ENCODE data around the gene GNGT2. TPM values are rescaled to one million over a fixed set of nuclear protein-coding genes. Genes with fewer than 3 reads are reported as not detected.
"Not testable (repeated sequence)": the region's sequence is repeated elsewhere in the genome, so short reads cannot be mapped to it uniquely, and the experiment has no call there.

The GNGT2 gene
- polyA plus RNA-seq, 2 donors: 0.86 to 1.3 TPM

DNA sequence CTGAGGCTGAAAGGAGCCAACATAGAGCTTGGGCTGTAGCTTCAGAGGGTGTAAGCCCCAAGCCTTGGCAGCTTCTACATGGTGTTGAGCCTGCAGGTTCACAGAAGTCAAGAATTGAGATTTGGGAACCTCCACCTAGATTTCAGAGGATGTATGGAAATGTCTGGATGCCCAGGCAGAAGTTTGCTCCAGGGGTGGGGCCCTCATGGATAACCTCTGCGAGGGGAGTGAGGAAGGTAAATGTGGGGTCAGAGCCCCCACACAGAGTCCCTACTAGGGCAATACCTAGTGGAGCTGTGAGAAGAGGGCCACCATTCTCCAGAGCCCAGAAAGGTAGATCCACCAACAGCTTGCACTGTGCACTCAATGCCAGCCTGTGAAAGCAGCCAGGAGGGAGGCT lies 25.0 kb downstream of the GNGT2 start:
- H3K27ac ChIP-seq (ENCODE audit: low read depth in 2 of 2, low read length in 1 of 2); H3K9me3 ChIP-seq (ENCODE audit: control insufficient read depth in 2 of 2, insufficient read depth in 1 of 2, low read depth in 1 of 2, low read length in 1 of 2); H3K4me3 ChIP-seq (ENCODE audit: low read depth in 1 of 2, low read length in 2 of 2); H3K27me3 ChIP-seq (ENCODE audit: control insufficient read depth in 1 of 2, insufficient read depth in 2 of 2, low read length in 2 of 2); H3K36me3 ChIP-seq (ENCODE audit: control insufficient read depth in 2 of 2, insufficient read depth in 2 of 2, low read length in 1 of 2); H3K4me1 ChIP-seq (ENCODE audit: control insufficient read depth in 2 of 2, insufficient read depth in 2 of 2, low read length in 1 of 2): not testable (repeated sequence)
- 95 to 97% methylated on average over 1 of the region's 1 CpG for WGBS, 2 donors

DNA sequence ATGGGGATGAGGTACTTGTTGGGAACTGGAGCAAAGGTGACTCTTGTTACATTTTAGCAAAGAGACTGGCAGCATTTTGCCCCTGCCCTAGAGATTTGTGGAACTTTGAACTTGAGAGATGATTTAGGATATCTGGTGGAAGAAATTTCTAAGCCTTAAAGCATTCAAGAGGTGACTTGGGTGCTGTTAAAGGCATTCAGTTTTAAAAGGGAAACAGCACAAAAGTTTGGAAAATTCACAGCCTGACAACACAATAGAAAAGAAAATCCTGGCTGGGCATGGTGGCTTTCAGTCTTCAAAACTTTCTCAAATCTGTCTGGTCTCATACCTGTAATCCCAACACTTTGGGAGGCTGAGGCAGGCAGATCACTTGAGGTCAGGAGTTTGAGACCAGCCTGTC lies 25.9 kb downstream of the GNGT2 start:
- not testable (repeated sequence) for H3K27me3 ChIP-seq (ENCODE audit: control insufficient read depth in 1 of 2, insufficient read depth in 2 of 2, low read length in 2 of 2); H3K4me1 ChIP-seq (ENCODE audit: control insufficient read depth in 2 of 2, insufficient read depth in 2 of 2, low read length in 1 of 2); H3K27ac ChIP-seq (ENCODE audit: low read depth in 2 of 2, low read length in 1 of 2); H3K9me3 ChIP-seq (ENCODE audit: control insufficient read depth in 2 of 2, insufficient read depth in 1 of 2, low read depth in 1 of 2, low read length in 1 of 2); H3K4me3 ChIP-seq (ENCODE audit: low read depth in 1 of 2, low read length in 2 of 2); H3K36me3 ChIP-seq (ENCODE audit: control insufficient read depth in 2 of 2, insufficient read depth in 2 of 2, low read length in 1 of 2)

DNA sequence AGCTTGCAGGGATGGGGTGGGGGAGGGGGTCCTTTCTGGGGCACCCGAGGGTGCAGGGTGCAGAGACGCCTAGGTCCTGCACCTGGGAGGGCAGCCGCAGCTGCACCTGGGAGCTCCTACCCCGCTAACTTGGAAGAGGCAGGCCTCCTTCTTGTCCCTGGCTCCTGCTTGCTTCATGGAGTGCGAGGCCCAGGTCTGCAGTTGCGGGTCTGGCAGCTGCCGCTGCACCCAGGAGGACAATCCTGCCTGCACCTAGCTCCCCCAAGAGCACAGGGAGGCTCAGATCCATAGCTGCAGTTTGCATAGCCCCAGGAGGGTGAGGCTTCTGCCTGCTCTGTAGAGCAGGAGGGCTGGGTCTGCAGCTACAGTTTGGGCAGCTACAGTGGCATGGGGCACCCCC lies 26.6 kb downstream of the GNGT2 start:
- Histone ChIP-seq H3K36me3 (ENCODE audit: control insufficient read depth in 2 of 2, insufficient read depth in 2 of 2, low read length in 1 of 2) (no peaks in the 10 kb centered on the region), H3K27me3 (ENCODE audit: control insufficient read depth in 1 of 2, insufficient read depth in 2 of 2, low read length in 2 of 2) (no peaks in the 10 kb centered on the region), H3K9me3 (ENCODE audit: control insufficient read depth in 2 of 2, insufficient read depth in 1 of 2, low read depth in 1 of 2, low read length in 1 of 2) (peaks cover 0 to 5% of the 10 kb centered on the region in 2 donors), H3K4me1 (ENCODE audit: control insufficient read depth in 2 of 2, insufficient read depth in 2 of 2, low read length in 1 of 2) (no peaks in the 10 kb centered on the region), H3K27ac (ENCODE audit: low read depth in 2 of 2, low read length in 1 of 2) (no peak overlapping the region), H3K4me3 (ENCODE audit: low read depth in 1 of 2, low read length in 2 of 2) (no peak overlapping the region)
- 86 to 92% methylated on average over 6 to 7 of the region's 7 CpGs for WGBS, 2 donors

DNA sequence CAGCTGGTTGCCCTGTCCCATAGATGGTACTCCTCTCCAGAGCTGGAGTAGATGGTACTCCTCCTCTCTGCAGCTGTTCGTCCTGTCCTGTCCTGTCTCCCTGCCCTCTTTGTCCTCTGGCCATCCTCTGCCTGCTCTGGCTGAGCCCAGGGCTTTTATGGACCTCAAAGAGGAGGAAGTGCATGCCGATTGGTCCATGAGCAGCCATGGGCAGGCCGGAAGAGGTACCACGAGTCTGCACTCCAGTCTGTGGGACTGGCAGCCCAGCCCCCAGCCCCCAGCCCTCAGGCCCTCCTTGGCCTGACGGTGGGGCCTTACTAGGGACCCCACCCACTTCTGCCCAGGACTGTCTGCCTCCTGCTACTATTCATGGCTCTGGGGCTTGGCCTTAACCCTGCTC lies 27.0 kb downstream of the GNGT2 start:
- Histone ChIP-seq H3K4me1 (ENCODE audit: control insufficient read depth in 2 of 2, insufficient read depth in 2 of 2, low read length in 1 of 2) (no peaks in the 10 kb centered on the region), H3K36me3 (ENCODE audit: control insufficient read depth in 2 of 2, insufficient read depth in 2 of 2, low read length in 1 of 2) (no peaks in the 10 kb centered on the region), H3K4me3 (ENCODE audit: low read depth in 1 of 2, low read length in 2 of 2) (no peak overlapping the region), H3K27me3 (ENCODE audit: control insufficient read depth in 1 of 2, insufficient read depth in 2 of 2, low read length in 2 of 2) (no peaks in the 10 kb centered on the region), H3K9me3 (ENCODE audit: control insufficient read depth in 2 of 2, insufficient read depth in 1 of 2, low read depth in 1 of 2, low read length in 1 of 2) (peaks cover 0 to 5% of the 10 kb centered on the region in 2 donors), H3K27ac (ENCODE audit: low read depth in 2 of 2, low read length in 1 of 2) (no peak overlapping the region)
- 83 to 90% methylated on average over 5 of the region's 5 CpGs for WGBS, 2 donors

DNA sequence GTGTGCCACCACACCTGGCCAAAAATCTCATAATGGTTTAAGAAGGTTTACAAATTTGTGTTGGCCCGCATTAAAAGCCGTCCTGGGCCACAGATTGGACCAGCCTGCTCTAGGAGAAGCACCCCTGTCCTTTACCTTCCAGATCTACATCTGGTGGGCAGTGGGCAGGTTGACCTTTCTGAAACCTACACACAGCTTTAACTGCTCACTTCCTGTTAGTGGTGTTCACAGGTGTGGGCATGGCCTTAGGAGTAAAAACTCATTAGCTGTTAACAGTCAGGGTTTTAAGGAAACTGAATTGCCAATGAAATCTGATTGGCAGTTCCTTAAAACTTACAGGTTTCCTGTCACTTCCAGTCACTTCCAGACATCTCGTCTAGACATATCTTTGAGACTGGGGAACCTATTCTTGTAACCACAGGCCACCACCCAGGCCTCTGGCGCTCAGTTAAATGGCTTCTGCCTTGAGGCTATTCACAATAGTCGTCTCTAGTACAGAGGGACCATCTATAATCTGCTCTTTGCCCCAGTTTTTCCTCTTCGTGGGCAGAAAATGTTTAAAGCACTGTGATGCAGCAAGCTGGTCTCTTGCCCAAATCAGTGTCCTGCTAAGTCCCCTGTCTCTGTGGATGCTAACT lies 29.3 kb downstream of the GNGT2 start:
- no peak overlapping the region for H3K4me3 ChIP-seq (ENCODE audit: low read depth in 1 of 2, low read length in 2 of 2)
- H3K27me3 ChIP-seq (ENCODE audit: control insufficient read depth in 1 of 2, insufficient read depth in 2 of 2, low read length in 2 of 2): no peaks in the 10 kb centered on the region
- H3K36me3 ChIP-seq (ENCODE audit: control insufficient read depth in 2 of 2, insufficient read depth in 2 of 2, low read length in 1 of 2): no peaks in the 10 kb centered on the region
- H3K4me1 ChIP-seq (ENCODE audit: control insufficient read depth in 2 of 2, insufficient read depth in 2 of 2, low read length in 1 of 2): no peaks in the 10 kb centered on the region
- 69 to 75% methylated on average over 6 of the region's 6 CpGs for WGBS, 2 donors
- H3K27ac ChIP-seq (ENCODE audit: low read depth in 2 of 2, low read length in 1 of 2): no peak overlapping the region
- H3K9me3 ChIP-seq (ENCODE audit: control insufficient read depth in 2 of 2, insufficient read depth in 1 of 2, low read depth in 1 of 2, low read length in 1 of 2): peaks cover 3 to 11% of the 10 kb centered on the region in 2 donors

DNA sequence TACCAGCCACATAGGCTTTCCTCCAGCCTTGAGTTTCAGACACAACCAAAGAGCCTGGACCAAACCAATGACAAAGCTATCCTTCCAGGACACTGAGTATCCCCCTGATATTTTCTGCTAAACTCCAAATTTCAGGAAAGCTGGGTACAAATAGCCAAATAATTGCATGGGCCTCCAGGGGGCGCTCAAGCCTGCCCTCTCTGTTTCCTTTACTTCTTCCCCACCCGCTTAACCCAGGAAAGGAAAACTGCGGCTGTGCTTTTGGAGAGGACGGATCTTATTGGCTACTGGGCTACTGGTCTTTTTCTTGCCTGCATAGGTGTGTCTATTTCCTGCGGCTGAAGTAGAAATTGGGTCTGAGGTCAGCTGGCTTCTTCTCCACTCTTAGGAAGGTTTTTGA lies 30.1 kb downstream of the GNGT2 start:
- Histone ChIP-seq H3K9me3 (ENCODE audit: control insufficient read depth in 2 of 2, insufficient read depth in 1 of 2, low read depth in 1 of 2, low read length in 1 of 2) (peaks cover 5 to 16% of the 10 kb centered on the region in 2 donors), H3K27me3 (ENCODE audit: control insufficient read depth in 1 of 2, insufficient read depth in 2 of 2, low read length in 2 of 2) (no peaks in the 10 kb centered on the region), H3K27ac (ENCODE audit: low read depth in 2 of 2, low read length in 1 of 2) (no peak overlapping the region), H3K4me1 (ENCODE audit: control insufficient read depth in 2 of 2, insufficient read depth in 2 of 2, low read length in 1 of 2) (no peaks in the 10 kb centered on the region), H3K4me3 (ENCODE audit: low read depth in 1 of 2, low read length in 2 of 2) (no peak overlapping the region), H3K36me3 (ENCODE audit: control insufficient read depth in 2 of 2, insufficient read depth in 2 of 2, low read length in 1 of 2) (no peaks in the 10 kb centered on the region)
- 18 to 23% methylated on average over 5 of the region's 5 CpGs for WGBS, 2 donors

DNA sequence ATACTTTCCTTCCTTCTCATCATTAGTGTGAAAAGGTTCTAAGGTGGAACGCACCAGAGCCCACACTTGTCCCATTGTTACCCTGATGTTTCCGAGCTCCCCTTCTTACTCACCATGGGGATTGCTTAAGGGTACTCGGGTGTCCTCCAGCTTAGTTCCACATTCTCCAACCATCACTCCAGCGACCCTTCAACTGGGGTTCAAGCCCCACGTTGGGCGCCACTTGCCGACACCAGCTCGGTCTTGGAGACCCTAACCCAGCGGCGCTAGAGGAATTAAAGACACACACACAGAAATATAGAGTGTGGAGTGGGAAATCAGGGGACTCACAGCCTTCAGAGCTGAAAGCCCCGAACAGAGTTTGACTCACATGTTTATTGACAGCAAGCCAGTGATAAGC lies 34.4 kb downstream of the GNGT2 start:
- H3K4me3 ChIP-seq (ENCODE audit: low read depth in 1 of 2, low read length in 2 of 2); H3K27ac ChIP-seq (ENCODE audit: low read depth in 2 of 2, low read length in 1 of 2); H3K27me3 ChIP-seq (ENCODE audit: control insufficient read depth in 1 of 2, insufficient read depth in 2 of 2, low read length in 2 of 2); H3K4me1 ChIP-seq (ENCODE audit: control insufficient read depth in 2 of 2, insufficient read depth in 2 of 2, low read length in 1 of 2); H3K36me3 ChIP-seq (ENCODE audit: control insufficient read depth in 2 of 2, insufficient read depth in 2 of 2, low read length in 1 of 2): not testable (repeated sequence)
- H3K9me3 ChIP-seq (ENCODE audit: control insufficient read depth in 2 of 2, insufficient read depth in 1 of 2, low read depth in 1 of 2, low read length in 1 of 2): peaks cover 5 to 14% of the 10 kb centered on the region in 2 donors
- 87 to 92% methylated on average over 11 of the region's 11 CpGs for WGBS, 2 donors

DNA sequence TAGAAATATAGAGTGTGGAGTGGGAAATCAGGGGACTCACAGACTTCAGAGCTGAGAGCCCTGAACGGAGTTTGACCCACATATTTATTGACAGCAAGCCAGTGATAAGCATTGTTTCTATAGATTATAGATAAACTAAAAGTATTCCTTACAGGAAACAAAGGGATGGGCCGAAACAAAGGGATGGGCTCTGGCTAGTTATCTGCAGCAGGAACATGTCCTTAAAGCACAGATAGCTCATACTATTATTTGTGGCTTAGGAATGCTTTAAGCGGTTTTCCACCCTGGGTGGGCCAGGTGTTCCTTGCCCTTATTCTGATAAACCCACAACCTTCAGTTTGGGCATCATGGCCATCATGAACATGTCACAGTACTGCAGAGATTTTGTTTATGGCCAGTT lies 39.7 kb downstream of the GNGT2 start:
- H3K4me3 ChIP-seq (ENCODE audit: low read depth in 1 of 2, low read length in 2 of 2); H3K27me3 ChIP-seq (ENCODE audit: control insufficient read depth in 1 of 2, insufficient read depth in 2 of 2, low read length in 2 of 2); H3K9me3 ChIP-seq (ENCODE audit: control insufficient read depth in 2 of 2, insufficient read depth in 1 of 2, low read depth in 1 of 2, low read length in 1 of 2); H3K36me3 ChIP-seq (ENCODE audit: control insufficient read depth in 2 of 2, insufficient read depth in 2 of 2, low read length in 1 of 2); H3K27ac ChIP-seq (ENCODE audit: low read depth in 2 of 2, low read length in 1 of 2); H3K4me1 ChIP-seq (ENCODE audit: control insufficient read depth in 2 of 2, insufficient read depth in 2 of 2, low read length in 1 of 2): not testable (repeated sequence)
- WGBS, 2 donors: 71 to 79% methylated on average over 3 of the region's 3 CpGs

DNA sequence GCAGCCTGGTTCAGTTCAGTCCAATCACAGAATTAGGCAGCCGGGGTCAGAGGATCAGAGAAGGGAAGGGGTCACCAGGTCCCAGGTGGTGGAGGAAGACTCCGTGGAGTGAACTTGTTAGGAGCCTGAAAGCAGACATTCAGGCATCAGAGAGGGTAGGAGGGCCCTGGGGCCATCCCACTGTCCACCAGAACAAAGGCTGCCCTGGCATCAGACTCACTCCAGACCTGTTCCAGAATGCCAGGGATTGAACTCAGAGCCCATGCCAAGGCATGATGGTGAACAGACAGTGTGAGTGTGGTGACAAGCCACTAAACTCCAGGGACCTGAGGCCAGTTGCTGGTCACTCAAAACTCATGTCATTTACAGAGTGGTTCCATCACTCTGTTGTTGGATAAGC lies 40.2 kb downstream of the GNGT2 start:
- no peaks in the 10 kb centered on the region for H3K4me1 ChIP-seq (ENCODE audit: control insufficient read depth in 2 of 2, insufficient read depth in 2 of 2, low read length in 1 of 2)
- H3K27ac ChIP-seq (ENCODE audit: low read depth in 2 of 2, low read length in 1 of 2): no peak overlapping the region
- 66 to 80% methylated on average over 2 of the region's 2 CpGs for WGBS, 2 donors
- no peaks in the 10 kb centered on the region for H3K36me3 ChIP-seq (ENCODE audit: control insufficient read depth in 2 of 2, insufficient read depth in 2 of 2, low read length in 1 of 2)
- H3K4me3 ChIP-seq (ENCODE audit: low read depth in 1 of 2, low read length in 2 of 2): no peak overlapping the region
- peaks cover 3 to 10% of the 10 kb centered on the region in 2 donors for H3K27me3 ChIP-seq (ENCODE audit: control insufficient read depth in 1 of 2, insufficient read depth in 2 of 2, low read length in 2 of 2)
- H3K9me3 ChIP-seq (ENCODE audit: control insufficient read depth in 2 of 2, insufficient read depth in 1 of 2, low read depth in 1 of 2, low read length in 1 of 2): peaks cover 0 to 5% of the 10 kb centered on the region in 2 donors

DNA sequence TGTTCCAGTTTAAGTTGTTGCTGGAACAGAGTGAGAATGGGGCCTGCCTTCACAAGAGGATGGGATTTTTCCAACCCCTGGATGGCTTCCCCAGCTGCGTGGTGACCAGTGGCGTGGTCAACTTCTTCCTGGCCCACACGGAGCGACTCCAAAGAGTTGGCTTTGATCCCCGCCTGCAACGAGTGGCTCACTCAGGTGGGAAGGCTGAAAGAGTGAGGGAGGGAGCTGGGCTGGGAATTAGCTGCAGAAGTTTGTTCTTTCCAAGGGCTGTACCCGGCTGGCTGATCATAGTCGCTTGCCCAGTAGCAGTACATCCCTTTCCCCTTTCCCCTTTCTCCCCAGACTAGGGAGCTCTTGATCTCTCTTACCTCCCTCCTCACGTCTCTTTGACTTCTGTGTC lies 41.7 kb downstream of the GNGT2 start:
- H3K4me1 ChIP-seq (ENCODE audit: control insufficient read depth in 2 of 2, insufficient read depth in 2 of 2, low read length in 1 of 2): no peaks in the 10 kb centered on the region
- H3K9me3 ChIP-seq (ENCODE audit: control insufficient read depth in 2 of 2, insufficient read depth in 1 of 2, low read depth in 1 of 2, low read length in 1 of 2): peaks cover 0 to 5% of the 10 kb centered on the region in 2 donors
- 65 to 74% methylated on average over 8 to 9 of the region's 9 CpGs for WGBS, 2 donors
- H3K27ac ChIP-seq (ENCODE audit: low read depth in 2 of 2, low read length in 1 of 2): no peak overlapping the region
- peaks cover 3 to 10% of the 10 kb centered on the region in 2 donors for H3K27me3 ChIP-seq (ENCODE audit: control insufficient read depth in 1 of 2, insufficient read depth in 2 of 2, low read length in 2 of 2)
- no peaks in the 10 kb centered on the region for H3K36me3 ChIP-seq (ENCODE audit: control insufficient read depth in 2 of 2, insufficient read depth in 2 of 2, low read length in 1 of 2)
- no peak overlapping the region for H3K4me3 ChIP-seq (ENCODE audit: low read depth in 1 of 2, low read length in 2 of 2)

Data from esophagus (tissue), 2 donors.